Activated naive CD4-positive, alpha-beta T cell treated with anti-CD3 and anti-CD28 coated beads, Interleukin-2, amount 50 U/mL, for 16 hours (primary cell): ENCODE measurements around the gene SHROOM4.

Source experiments
- DNase-seq: peaks from one replicate; pipeline ENCODE4 v3.0.0-alpha.2; 2020

Gene SHROOM4

GRCh38 chrX:50813843-50814661 lies at the start of gene SHROOM4:
TSS of gene SHROOM4 (minus strand) at chrX:50814194. CDS start at chrX:50814018, 176 bp downstream.
- no peak for DNase-seq

GRCh38 chrX:50863471-50863870 lies 49.5 kb upstream of the SHROOM4 start:
- DNase-seq = no peak

- no peak for DNase-seq
Observed at GRCh38 chrX:50860518-50860917, 46.5 kb upstream of the SHROOM4 start.

GRCh38 chrX:50858548-50858947 lies 44.6 kb upstream of the SHROOM4 start:
- DNase-seq = no peak

- DNase-seq = no peak
Observed at GRCh38 chrX:50853399-50853798, 39.4 kb upstream of the SHROOM4 start.

GRCh38 chrX:50852524-50852923 lies 38.5 kb upstream of the SHROOM4 start:
- DNase-seq = no peak

GRCh38 chrX:50842221-50842620 lies 28.2 kb upstream of the SHROOM4 start:
- DNase-seq = no peak

GRCh38 chrX:50839730-50840129 lies 25.7 kb upstream of the SHROOM4 start:
- DNase-seq = no peak

- DNase-seq = no peak
Observed at GRCh38 chrX:50838820-50839600, 25.0 kb upstream of the SHROOM4 start.

GRCh38 chrX:50827996-50828395 lies 14.0 kb upstream of the SHROOM4 start:
- no peak for DNase-seq

GRCh38 chrX:50825825-50826224 lies 11.8 kb upstream of the SHROOM4 start:
- DNase-seq = no peak

GRCh38 chrX:50818986-50819385 lies 5.0 kb upstream of the SHROOM4 start:
- no peak for DNase-seq

GRCh38 chrX:50815120-50815519 lies 1.1 kb upstream of the SHROOM4 start:
- no peak for DNase-seq

GRCh38 chrX:50814701-50815100 lies 707 bp upstream of the SHROOM4 start:
- no peak for DNase-seq

GRCh38 chrX:50812995-50813842 lies 775 bp downstream of the SHROOM4 start:
- DNase-seq = no peak

GRCh38 chrX:50805276-50805675 lies 8.7 kb downstream of the SHROOM4 start:
- DNase-seq = no peak

GRCh38 chrX:50801135-50801534 lies 12.9 kb downstream of the SHROOM4 start:
- no peak for DNase-seq

- no peak for DNase-seq
Observed at GRCh38 chrX:50799531-50799961, 14.4 kb downstream of the SHROOM4 start.

GRCh38 chrX:50798783-50799182 lies 15.2 kb downstream of the SHROOM4 start:
- DNase-seq = no peak

GRCh38 chrX:50787099-50787498 lies 26.9 kb downstream of the SHROOM4 start:
- no peak for DNase-seq

GRCh38 chrX:50780144-50780543 lies 33.9 kb downstream of the SHROOM4 start:
- DNase-seq = no peak

- DNase-seq = no peak
Observed at GRCh38 chrX:50779694-50780093, 34.3 kb downstream of the SHROOM4 start.

GRCh38 chrX:50778272-50778671 lies 35.7 kb downstream of the SHROOM4 start:
- DNase-seq = no peak
